ENCODE measurements around the gene TSEN34.

DNA sequence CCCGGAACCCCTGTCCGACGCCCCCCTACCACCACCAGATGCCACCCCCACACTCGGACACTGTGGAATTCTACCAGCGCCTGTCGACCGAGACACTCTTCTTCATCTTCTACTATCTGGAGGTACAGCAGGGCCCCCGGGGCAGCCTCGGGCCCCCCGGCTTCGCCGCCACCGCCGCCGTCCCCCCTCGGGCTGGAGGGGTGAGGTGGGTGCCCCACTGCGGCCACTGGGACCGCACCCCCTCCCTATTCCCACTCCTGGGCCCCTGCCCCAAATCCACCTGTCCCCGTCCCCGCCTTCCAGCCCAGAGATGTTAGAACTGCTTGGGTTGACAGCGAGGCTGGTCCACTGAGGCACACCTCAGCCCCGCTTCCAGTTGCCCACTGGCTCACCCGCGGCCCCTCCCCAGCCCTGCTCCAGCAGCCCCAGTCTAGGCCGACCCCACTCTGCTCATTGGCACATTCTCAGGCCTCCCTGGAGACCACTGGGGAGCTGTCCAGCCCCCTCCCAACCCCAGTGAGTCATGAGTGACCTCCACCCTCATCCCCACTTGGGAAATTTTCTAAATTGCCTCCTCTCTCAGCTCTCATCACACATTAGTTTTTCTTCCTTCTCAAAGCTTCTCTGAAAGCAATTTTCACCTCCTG is 38.1 kb upstream of the TSEN34 start:
- TF ChIP-seq, protein P1, sequence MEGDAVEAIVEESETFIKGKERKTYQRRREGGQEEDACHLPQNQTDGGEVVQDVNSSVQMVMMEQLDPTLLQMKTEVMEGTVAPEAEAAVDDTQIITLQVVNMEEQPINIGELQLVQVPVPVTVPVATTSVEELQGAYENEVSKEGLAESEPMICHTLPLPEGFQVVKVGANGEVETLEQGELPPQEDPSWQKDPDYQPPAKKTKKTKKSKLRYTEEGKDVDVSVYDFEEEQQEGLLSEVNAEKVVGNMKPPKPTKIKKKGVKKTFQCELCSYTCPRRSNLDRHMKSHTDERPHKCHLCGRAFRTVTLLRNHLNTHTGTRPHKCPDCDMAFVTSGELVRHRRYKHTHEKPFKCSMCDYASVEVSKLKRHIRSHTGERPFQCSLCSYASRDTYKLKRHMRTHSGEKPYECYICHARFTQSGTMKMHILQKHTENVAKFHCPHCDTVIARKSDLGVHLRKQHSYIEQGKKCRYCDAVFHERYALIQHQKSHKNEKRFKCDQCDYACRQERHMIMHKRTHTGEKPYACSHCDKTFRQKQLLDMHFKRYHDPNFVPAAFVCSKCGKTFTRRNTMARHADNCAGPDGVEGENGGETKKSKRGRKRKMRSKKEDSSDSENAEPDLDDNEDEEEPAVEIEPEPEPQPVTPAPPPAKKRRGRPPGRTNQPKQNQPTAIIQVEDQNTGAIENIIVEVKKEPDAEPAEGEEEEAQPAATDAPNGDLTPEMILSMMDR (IDR thresholded peaks at IDR 0.05), result no peak
- TF ChIP-seq POLR2AphosphoS5 (IDR thresholded peaks at IDR 0.05), result no peak

Measured in transverse colon (tissue), 4 donors.